Uterus (tissue), 2 donors: ENCODE measurements around the gene UCK1.

Experiments used
- POLR2A ChIP-seq, 2 donors: fragments of 450-650 bp; IDR thresholded peaks; one replicate each; pipeline ENCODE4 v1.6.1; 2016; ENCODE audit warnings: antibody characterized with exemption in 2 of 2, mild to moderate bottlenecking in 1 of 2, moderate library complexity in 1 of 2
- TF ChIP-seq, protein P1 (sequence below), 4 experiments: fragments of 200-600 bp in 2 of 4; fragments of 450-650 bp in 2 of 4; sonication (generic) in 2 of 4; IDR thresholded peaks; one replicate each; pipeline ENCODE4 v1.5.1; 2016 to 2019; ENCODE audit warnings: antibody characterized with exemption in 4 of 4, mild to moderate bottlenecking in 2 of 4, moderate library complexity in 1 of 4

DNA sequence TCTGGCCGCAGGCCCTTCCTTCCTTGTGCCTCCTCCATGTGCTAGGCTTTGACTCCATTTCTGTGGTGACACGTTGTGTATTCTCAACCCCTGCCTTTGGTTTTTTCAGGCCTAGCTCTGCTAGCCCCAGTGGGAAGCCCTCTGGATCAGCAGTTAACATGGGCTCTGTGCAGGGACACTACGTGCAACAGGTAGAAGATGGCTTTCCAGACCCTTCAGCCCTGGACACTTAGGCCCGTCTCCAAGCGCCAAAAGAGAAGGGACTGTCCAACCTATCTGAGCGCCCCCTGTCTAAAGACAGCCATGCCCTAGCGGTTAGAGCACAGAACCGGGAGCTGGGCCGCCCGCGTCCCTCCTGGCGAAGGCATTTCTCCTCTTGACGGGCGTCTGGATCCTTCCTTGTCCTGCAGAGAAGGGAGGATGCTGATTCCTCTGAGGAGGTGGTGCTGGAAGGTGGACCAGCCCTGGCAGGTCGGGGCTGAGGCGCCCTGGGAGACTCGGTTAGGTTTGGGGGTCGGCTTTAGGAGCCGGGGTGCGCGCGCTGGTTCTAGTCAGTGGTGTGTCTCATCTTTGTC, 36.7 kb downstream of the UCK1 start:
- TF ChIP-seq, protein P1, sequence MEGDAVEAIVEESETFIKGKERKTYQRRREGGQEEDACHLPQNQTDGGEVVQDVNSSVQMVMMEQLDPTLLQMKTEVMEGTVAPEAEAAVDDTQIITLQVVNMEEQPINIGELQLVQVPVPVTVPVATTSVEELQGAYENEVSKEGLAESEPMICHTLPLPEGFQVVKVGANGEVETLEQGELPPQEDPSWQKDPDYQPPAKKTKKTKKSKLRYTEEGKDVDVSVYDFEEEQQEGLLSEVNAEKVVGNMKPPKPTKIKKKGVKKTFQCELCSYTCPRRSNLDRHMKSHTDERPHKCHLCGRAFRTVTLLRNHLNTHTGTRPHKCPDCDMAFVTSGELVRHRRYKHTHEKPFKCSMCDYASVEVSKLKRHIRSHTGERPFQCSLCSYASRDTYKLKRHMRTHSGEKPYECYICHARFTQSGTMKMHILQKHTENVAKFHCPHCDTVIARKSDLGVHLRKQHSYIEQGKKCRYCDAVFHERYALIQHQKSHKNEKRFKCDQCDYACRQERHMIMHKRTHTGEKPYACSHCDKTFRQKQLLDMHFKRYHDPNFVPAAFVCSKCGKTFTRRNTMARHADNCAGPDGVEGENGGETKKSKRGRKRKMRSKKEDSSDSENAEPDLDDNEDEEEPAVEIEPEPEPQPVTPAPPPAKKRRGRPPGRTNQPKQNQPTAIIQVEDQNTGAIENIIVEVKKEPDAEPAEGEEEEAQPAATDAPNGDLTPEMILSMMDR (IDR thresholded peaks at IDR 0.05), result no peak
- TF ChIP-seq POLR2A (IDR thresholded peaks at IDR 0.05), result no peak
